Ramos (cell line): ENCODE results near the gene RNF224.

Source experiments
- in situ Hi-C: fragments of 300-500 bp; cut with MboI; formaldehyde crosslinking; loops from one replicate; pipeline ENCODE4 v1.14.3; 2022; ENCODE audit warnings: low sequenced_read_pairs; ENCODE audit not compliant: unreplicated experiment

The RNF224 gene

GRCh38 chr9:137191691-137192447 is 35.4 kb upstream of the RNF224 start:
- in situ Hi-C loops: no loop called here

GRCh38 chr9:137192448-137192780 is 34.9 kb upstream of the RNF224 start:
- in situ Hi-C loops: no loop called here

- in situ Hi-C loops: no loop called here
These were observed 34.4 kb upstream of the RNF224 start for GRCh38 chr9:137192859-137193258.

- in situ Hi-C loops: no loop called here
These were observed 33.5 kb upstream of the RNF224 start for GRCh38 chr9:137193771-137194170.

- in situ Hi-C loops: no loop called here
These were observed 32.9 kb upstream of the RNF224 start for GRCh38 chr9:137194388-137194787.

GRCh38 chr9:137194909-137195308 is 32.4 kb upstream of the RNF224 start:
- in situ Hi-C loops: no loop called here

- in situ Hi-C loops: no loop called here
These were observed 31.6 kb upstream of the RNF224 start for GRCh38 chr9:137195525-137196220.

- in situ Hi-C loops: no loop called here
These were observed 29.0 kb upstream of the RNF224 start for GRCh38 chr9:137198051-137198901.

GRCh38 chr9:137198902-137199283 is 28.4 kb upstream of the RNF224 start:
- in situ Hi-C loops: no loop called here

GRCh38 chr9:137199411-137200121 is 27.7 kb upstream of the RNF224 start:
- in situ Hi-C loops: no loop called here

- in situ Hi-C loops: no loop called here
These were observed 26.7 kb upstream of the RNF224 start, which contains the start of gene TPRN for GRCh38 chr9:137200311-137201204. Gene TPRN, minus strand, starts transcription at chr9:137200741. Its CDS starts 30 bp downstream, at chr9:137200711.

GRCh38 chr9:137201205-137201868 is 26.0 kb upstream of the RNF224 start:
- in situ Hi-C loops: no loop called here

GRCh38 chr9:137202966-137203365 is 24.3 kb upstream of the RNF224 start:
- in situ Hi-C loops: no loop called here

- in situ Hi-C loops: no loop called here
These were observed 22.6 kb upstream of the RNF224 start for GRCh38 chr9:137204731-137205125.

GRCh38 chr9:137205126-137206069 is 21.9 kb upstream of the RNF224 start, which contains the start of the genes NDOR1 and TMEM203:
Gene NDOR1, plus strand, starts transcription at chr9:137205700. Its CDS starts 78 bp downstream, at chr9:137205778.
Gene TMEM203, minus strand, starts transcription at chr9:137205648. Its CDS starts 234 bp downstream, at chr9:137205414.
- in situ Hi-C loops: no loop called here

- in situ Hi-C loops: no loop called here
These were observed 20.7 kb upstream of the RNF224 start for GRCh38 chr9:137206602-137207001.

GRCh38 chr9:137211532-137211931 is 15.8 kb upstream of the RNF224 start:
- in situ Hi-C loops: no loop called here

- in situ Hi-C loops: no loop called here
These were observed 14.8 kb upstream of the RNF224 start for GRCh38 chr9:137212520-137212919.
